HG03575 (cell line): Measurements from ENCODE around the gene HSCB.

Source experiments
- ATAC-seq: cut with Tn5 transposase; IDR thresholded peaks from one replicate; pipeline ENCODE4 v1.9.1; 2021; ENCODE audit not compliant: unreplicated experiment, insufficient number of reproducible peaks, low FRiP score; ENCODE audit errors: extremely low read depth

Gene HSCB

GRCh38 chr22:28779833-28780232 lies 38.0 kb downstream of the HSCB start:
- no peak for ATAC-seq

GRCh38 chr22:28780296-28780695 lies 38.5 kb downstream of the HSCB start:
- no peak for ATAC-seq

DNA sequence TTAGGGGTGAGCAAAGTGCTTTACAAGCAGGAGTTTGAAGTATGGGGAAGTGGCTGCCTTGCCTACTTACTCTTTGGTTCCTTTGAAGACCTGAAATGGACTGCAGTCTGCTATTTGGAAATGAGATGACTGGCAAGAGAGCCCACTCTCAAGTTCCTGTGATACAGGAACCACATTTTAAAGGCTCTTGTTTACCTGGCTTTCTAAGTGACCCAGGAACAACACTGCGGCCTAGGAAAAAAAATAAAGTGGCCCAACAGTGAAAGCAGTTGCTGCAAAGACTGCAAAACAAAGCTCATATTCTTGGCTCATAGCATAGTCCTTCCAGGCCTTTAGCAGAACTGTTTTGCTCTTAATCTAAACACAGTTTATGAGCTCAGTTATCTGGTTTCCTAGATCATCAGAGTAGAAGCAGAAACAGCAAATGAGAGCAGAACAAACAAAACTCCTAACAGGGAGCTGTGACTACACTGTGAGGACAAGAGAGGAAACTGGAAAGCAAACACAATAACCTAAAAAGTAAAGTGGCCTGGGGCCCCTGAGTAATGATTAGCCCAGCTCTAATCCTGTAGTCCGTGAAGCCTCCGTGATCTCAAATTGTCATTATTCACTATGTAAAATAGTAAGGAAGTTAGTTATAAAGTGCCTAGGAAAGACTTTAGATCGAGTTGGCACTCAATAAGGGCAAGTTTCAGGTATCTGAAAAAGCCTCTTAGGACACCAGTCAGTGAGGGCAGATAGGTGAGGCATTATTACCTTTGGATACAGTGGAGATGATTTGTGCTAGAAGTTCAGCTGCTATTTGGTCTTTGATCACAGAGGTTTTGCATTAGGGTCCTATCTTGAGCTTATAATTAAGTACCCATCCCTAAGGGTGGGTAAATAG lies 42.2 kb downstream of the HSCB start:
- ATAC-seq, result no peak

- no peak for ATAC-seq
These were observed 46.8 kb downstream of the HSCB start for GRCh38 chr22:28788601-28789000.

DNA sequence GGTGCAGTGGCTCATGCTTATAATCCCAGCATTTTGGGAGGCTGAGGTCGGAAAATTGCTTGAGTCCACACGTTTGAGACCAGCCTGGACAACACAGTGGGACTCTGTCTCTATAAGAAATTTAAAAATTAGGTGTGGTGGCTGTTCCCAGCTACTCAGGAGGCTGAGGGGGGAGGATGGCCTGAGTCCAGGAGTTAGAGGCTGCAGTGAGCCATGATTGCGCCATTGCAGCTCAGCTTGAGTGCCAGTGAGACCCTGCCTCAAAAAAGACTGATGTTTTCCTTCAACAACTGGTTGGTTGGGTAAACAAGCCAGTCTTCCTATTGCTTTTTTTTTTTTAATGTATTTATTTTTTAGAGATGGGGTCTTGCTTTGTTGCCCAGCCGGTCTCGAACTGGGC lies 49.3 kb downstream of the HSCB start:
- ATAC-seq, result no peak

- ATAC-seq, result no peak
These were observed 50.1 kb downstream of the HSCB start for GRCh38 chr22:28791841-28792490.

GRCh38 chr22:28792491-28793383 lies 50.9 kb downstream of the HSCB start:
- ATAC-seq, result no peak

- no peak for ATAC-seq
These were observed 52.2 kb downstream of the HSCB start for GRCh38 chr22:28793976-28794584.

GRCh38 chr22:28795071-28795693 lies 53.3 kb downstream of the HSCB start:
- no peak for ATAC-seq

GRCh38 chr22:28795932-28796856 lies 54.4 kb downstream of the HSCB start:
- ATAC-seq, result no peak

DNA sequence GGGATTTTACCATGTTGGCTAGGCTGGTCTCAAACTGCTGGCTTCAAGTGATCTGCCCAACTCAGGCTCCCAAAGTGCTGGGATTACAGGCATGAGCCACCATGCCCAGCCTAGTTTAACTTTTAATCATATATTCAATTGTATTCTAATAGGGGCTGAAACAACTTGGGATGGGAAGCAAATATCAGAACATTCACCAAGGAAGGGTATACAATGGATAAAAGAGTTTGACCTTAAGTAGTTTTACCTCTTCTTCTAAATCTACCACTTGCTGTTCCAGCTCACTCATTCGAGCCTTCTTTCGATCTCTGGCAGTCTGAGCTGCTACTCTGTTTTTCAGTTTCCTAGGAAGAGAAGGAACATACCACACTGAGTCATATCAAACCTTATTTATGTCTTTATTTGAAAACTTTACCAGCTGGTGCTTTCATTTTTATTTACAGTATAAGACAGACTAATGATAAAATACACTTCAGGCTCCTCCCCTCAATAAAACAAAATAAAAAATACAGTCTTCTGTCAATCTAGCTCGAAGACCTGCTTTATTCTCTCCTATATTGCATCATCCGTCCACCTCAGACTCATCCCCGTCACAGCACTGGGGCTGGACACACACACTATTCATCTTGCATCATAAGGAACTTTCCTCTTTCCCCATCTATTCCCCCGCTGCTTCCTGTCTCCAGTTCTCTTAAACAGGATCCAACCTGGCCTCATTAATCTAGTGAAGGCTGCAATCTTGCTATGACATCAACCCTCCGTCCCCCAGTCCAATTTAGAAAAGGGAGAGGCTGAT lies 57.2 kb downstream of the HSCB start:
- ATAC-seq, result no peak

- no peak for ATAC-seq
These were observed 57.9 kb downstream of the HSCB start for GRCh38 chr22:28799606-28800307.

- no peak for ATAC-seq
These were observed 58.6 kb downstream of the HSCB start, which contains the start of gene XBP1 for GRCh38 chr22:28800308-28801041. Gene XBP1 (minus strand): TSS chr22:28800569.

DNA sequence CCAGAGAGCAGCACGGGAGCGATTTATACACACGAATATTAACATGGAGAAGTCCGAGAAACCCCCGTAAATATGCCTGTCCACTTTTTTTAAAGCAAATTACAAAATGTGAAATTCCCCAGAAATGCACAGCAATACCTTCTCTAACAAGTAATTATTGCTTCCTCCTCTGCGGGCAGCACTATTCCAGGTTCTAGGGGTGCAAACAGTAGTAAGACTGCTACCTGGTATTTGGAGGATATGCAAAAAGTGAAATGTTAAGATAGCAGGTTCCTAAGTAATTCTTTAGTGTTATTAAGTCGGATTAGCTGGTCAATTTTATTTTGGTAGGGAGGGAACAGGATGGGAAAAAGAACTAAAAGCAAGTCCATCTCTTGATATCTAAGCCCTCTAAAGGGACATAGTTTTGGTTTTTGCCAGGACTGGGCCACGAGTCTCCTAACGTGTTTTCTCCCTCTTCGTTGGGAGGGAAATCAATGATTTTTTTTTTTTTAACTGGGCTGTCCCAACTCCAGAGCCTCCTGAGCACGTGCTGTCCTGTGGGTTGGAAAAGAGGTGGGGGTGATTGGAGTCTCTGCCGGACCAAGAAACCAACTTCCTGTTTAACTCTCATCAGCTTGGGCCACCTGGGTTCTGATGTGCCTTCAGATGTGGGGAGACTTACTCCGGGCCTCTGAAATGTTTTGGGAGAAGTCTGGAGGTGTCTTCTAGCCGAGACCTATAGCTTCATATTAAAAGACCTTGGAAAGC lies 60.2 kb downstream of the HSCB start:
- ATAC-seq, result no peak

DNA sequence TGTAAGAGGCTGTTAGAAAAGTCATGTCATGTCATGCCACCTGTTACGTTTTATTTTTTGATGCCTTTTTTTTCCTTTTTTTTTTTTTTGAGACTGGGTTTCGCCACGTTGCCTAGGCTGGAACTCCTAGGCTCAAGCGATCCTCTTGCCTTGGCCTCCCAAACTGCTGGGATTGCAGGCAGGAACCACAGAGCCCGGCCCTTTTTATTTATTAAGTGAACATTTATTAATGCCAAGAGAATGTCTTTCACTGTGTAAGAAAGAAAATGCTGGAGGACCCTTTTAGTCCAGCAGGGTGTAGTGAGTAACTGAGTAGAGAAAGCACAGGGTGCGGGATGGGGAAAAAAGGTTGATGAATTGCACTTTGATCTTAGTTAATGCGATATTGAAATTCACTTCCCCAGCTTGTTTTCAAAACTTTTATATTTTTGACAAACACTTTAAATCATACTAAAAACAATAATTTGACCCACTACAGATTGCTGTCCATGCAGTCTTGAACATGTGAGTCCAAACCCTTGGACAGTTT lies 60.8 kb downstream of the HSCB start:
- ATAC-seq, result no peak
